Uterus (tissue), 4 donors: ENCODE measurements around the gene FGF14. TPM values are rescaled to one million over a fixed set of nuclear protein-coding genes. Genes with fewer than 3 reads are reported as not detected.
"Not testable (repeated sequence)": the region's sequence is repeated elsewhere in the genome, so short reads cannot be mapped to it uniquely, and the experiment has no call there.

Experiments
- DNase-seq, 2 donors: peaks; one replicate each; pipeline ENCODE4 v3.0.0-alpha.2; 2019 to 2020
- H3K27ac ChIP-seq, 2 donors: fragments of 200-600 bp; sonication (generic); 1 replicate in 1 of 2; 2 replicates in 1 of 2; pipeline ENCODE4 v1.5.1; 2016 to 2018
- H3K27me3 ChIP-seq, 2 donors: fragments of 200-600 bp; sonication (generic); one replicate each; pipeline ENCODE4 v1.5.1; 2018 to 2019; ENCODE audit warnings: control low read depth in 1 of 2
- H3K36me3 ChIP-seq, 2 donors: fragments of 200-600 bp; sonication (generic); one replicate each; pipeline ENCODE4 v1.5.1; 2019; ENCODE audit warnings: control low read depth in 1 of 2
- H3K4me1 ChIP-seq, 2 donors: fragments of 200-600 bp; sonication (generic); one replicate each; pipeline ENCODE4 v1.5.1; 2018 to 2019; ENCODE audit warnings: control low read depth in 1 of 2
- H3K4me3 ChIP-seq, 2 donors: fragments of 200-600 bp; sonication (generic); 1 replicate in 1 of 2; 2 replicates in 1 of 2; pipeline ENCODE4 v1.5.1; 2018 to 2019; ENCODE audit warnings: mild to moderate bottlenecking in 1 of 2
- H3K9me3 ChIP-seq, 2 donors: fragments of 200-600 bp; sonication (generic); one replicate each; pipeline ENCODE4 v1.5.1; 2019; ENCODE audit warnings: control low read depth in 1 of 2
- POLR2A ChIP-seq, 2 donors: fragments of 450-650 bp; IDR thresholded peaks; one replicate each; pipeline ENCODE4 v1.6.1; 2016; ENCODE audit warnings: antibody characterized with exemption in 2 of 2, mild to moderate bottlenecking in 1 of 2, moderate library complexity in 1 of 2
- intact Hi-C: fragments of 100-400 bp; cut with DNase I; formaldehyde crosslinking; loops from one replicate; pipeline ENCODE4 v1.15.1; 2023; ENCODE audit warnings: low total_unique reads
- total RNA-seq, 4 donors: library from RNA; depleted of rRNA in 3 of 4; stranded (reverse); fragments of >200 nt in 3 of 4; gene quantifications; one replicate each; pipeline versions ENCODE4 v1.1.0 to v1.2.4, GENCODE V29; 2014 to 2023
- TF ChIP-seq, protein P1 (sequence below), 4 experiments: fragments of 200-600 bp in 2 of 4; fragments of 450-650 bp in 2 of 4; sonication (generic) in 2 of 4; IDR thresholded peaks; one replicate each; pipeline ENCODE4 v1.5.1; 2016 to 2019; ENCODE audit warnings: antibody characterized with exemption in 4 of 4, mild to moderate bottlenecking in 2 of 4, moderate library complexity in 1 of 4
- donor health status: DM: yes; HTN: yes; CAD: no.

Gene FGF14
- total RNA-seq, 4 donors from 2014 or later, result under 0.01 to 0.98 (median 0.62) TPM; not detected in 1

- Histone ChIP-seq H3K4me3 (no peak overlapping the region), H3K9me3 (no peaks in the 10 kb centered on the region), H3K27ac (no peak overlapping the region), H3K4me1 (no peaks in the 10 kb centered on the region), H3K36me3 (no peaks in the 10 kb centered on the region), H3K27me3 (no peaks in the 10 kb centered on the region)
- intact Hi-C loops, result no loop called here
- no peak for DNase-seq
- TF ChIP-seq POLR2A (IDR thresholded peaks at IDR 0.05), result no peak
- TF ChIP-seq, protein P1, sequence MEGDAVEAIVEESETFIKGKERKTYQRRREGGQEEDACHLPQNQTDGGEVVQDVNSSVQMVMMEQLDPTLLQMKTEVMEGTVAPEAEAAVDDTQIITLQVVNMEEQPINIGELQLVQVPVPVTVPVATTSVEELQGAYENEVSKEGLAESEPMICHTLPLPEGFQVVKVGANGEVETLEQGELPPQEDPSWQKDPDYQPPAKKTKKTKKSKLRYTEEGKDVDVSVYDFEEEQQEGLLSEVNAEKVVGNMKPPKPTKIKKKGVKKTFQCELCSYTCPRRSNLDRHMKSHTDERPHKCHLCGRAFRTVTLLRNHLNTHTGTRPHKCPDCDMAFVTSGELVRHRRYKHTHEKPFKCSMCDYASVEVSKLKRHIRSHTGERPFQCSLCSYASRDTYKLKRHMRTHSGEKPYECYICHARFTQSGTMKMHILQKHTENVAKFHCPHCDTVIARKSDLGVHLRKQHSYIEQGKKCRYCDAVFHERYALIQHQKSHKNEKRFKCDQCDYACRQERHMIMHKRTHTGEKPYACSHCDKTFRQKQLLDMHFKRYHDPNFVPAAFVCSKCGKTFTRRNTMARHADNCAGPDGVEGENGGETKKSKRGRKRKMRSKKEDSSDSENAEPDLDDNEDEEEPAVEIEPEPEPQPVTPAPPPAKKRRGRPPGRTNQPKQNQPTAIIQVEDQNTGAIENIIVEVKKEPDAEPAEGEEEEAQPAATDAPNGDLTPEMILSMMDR (IDR thresholded peaks at IDR 0.05), result no peak
These were observed 284.5 kb downstream of the FGF14 start for GRCh38 chr13:102117175-102117831.

GRCh38 chr13:102103469-102103868 lies 298.4 kb downstream of the FGF14 start:
- no peak for DNase-seq
- H3K9me3 ChIP-seq, result no peaks in the 10 kb centered on the region
- no peak overlapping the region for H3K27ac ChIP-seq
- H3K4me3 ChIP-seq, result no peak overlapping the region
- TF ChIP-seq, protein P1 (IDR thresholded peaks at IDR 0.05), result no peak
- TF ChIP-seq POLR2A (IDR thresholded peaks at IDR 0.05), result no peak
- intact Hi-C loops, result no loop called here
- H3K4me1 ChIP-seq, result no peaks in the 10 kb centered on the region
- no peaks in the 10 kb centered on the region for H3K27me3 ChIP-seq
- no peaks in the 10 kb centered on the region for H3K36me3 ChIP-seq

DNA sequence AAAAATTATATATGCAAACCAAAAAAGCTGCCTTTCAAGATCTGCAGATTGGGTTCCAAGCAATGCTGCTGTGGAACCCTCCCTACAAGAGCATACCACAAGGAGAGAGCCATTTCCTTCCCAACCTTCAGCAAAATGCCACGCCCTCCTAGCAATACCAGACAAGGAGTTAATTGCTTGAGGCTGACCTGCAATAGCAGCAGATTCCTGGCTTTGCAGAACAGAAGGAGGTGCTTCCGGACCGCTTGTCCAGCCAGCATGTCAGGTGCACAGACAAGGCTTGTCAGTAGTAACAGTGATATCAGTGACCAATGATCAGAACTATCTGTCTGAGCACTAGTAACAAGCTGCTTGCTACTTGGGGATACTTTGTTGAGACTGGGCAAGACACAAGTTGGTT lies 301.6 kb downstream of the FGF14 start:
- Histone ChIP-seq H3K4me1 (no peaks in the 10 kb centered on the region), H3K27ac (no peak overlapping the region), H3K9me3 (no peaks in the 10 kb centered on the region), H3K27me3 (no peaks in the 10 kb centered on the region), H3K4me3 (no peak overlapping the region), H3K36me3 (no peaks in the 10 kb centered on the region)
- no peak for DNase-seq
- TF ChIP-seq POLR2A (IDR thresholded peaks at IDR 0.05), result no peak
- TF ChIP-seq, protein P1 (IDR thresholded peaks at IDR 0.05), result no peak
- intact Hi-C loops, result no loop called here

- Histone ChIP-seq H3K4me1 (no peaks in the 10 kb centered on the region), H3K36me3 (no peaks in the 10 kb centered on the region), H3K27ac (no peak overlapping the region), H3K27me3 (no peaks in the 10 kb centered on the region), H3K4me3 (no peak overlapping the region), H3K9me3 (no peaks in the 10 kb centered on the region)
- TF ChIP-seq, protein P1 (IDR thresholded peaks at IDR 0.05), result no peak
- no peak for TF ChIP-seq POLR2A (IDR thresholded peaks at IDR 0.05)
- no peak for DNase-seq
- intact Hi-C loops, result no loop called here
These were observed 304.1 kb downstream of the FGF14 start for GRCh38 chr13:102097708-102098107.

DNA sequence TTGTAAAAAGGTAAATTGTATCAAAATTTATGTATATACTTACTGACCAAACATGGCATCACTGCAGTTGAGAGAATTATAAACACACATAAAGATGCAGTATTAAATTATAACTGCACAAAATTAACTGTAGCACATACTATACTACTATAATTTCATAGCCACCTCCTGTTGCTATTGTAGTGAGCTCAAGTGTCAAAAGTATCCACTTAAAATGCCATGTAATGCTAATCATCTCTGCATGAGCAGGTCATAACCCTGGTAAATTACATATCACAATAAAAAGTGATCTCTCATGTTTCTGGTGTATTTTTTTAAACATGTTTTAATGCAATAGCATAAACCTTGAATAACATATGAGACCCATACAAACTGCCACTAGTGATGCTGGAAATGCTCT lies 308.6 kb downstream of the FGF14 start:
- intact Hi-C loops, H3K4me1 ChIP-seq, H3K36me3 ChIP-seq, H3K4me3 ChIP-seq, H3K27ac ChIP-seq, DNase-seq, H3K27me3 ChIP-seq, H3K9me3 ChIP-seq: not testable (repeated sequence)

GRCh38 chr13:102091231-102091630 lies 310.6 kb downstream of the FGF14 start:
- Histone ChIP-seq H3K4me3 (no peak overlapping the region), H3K36me3 (no peaks in the 10 kb centered on the region), H3K9me3 (no peaks in the 10 kb centered on the region), H3K4me1 (no peaks in the 10 kb centered on the region), H3K27me3 (no peaks in the 10 kb centered on the region), H3K27ac (no peak overlapping the region)
- intact Hi-C loops, result no loop called here
- no peak for DNase-seq
- TF ChIP-seq POLR2A (IDR thresholded peaks at IDR 0.05), result no peak
- TF ChIP-seq, protein P1 (IDR thresholded peaks at IDR 0.05), result no peak
